Measurements from ENCODE around the gene DET1.

GRCh38 chr15:88482263-88482662 lies 64.2 kb downstream of the DET1 start:
- TF ChIP-seq CTCF (IDR thresholded peaks at IDR 0.05): no peak
- no peak for TF ChIP-seq FOXJ3 (CRISPR knock-in tag; IDR thresholded peaks at IDR 0.05)
- no peak for TF ChIP-seq POLR2AphosphoS5 (IDR thresholded peaks at IDR 0.05; ENCODE audit: low read depth, low read length)
- no peak for TF ChIP-seq NFIC (IDR thresholded peaks at IDR 0.05; ENCODE audit: borderline replicate concordance)
- TF ChIP-seq TEAD4 (IDR thresholded peaks at IDR 0.05; ENCODE audit: borderline replicate concordance, insufficient read depth): no peak
- no peak for TF ChIP-seq MXI1 (IDR thresholded peaks at IDR 0.05; ENCODE audit: low read depth, low read length)
- no peak for TF ChIP-seq NRF1 (IDR thresholded peaks at IDR 0.05; ENCODE audit: low read depth, low read length)
- no peak for TF ChIP-seq GABPA (IDR thresholded peaks at IDR 0.05; ENCODE audit: low read depth)
